PC-9 (cell line): ENCODE results near the gene PADI3. TPM values are rescaled to one million over a fixed set of nuclear protein-coding genes. Genes with fewer than 3 reads are reported as not detected.

Experiments
- BruUV-seq: library from RNA; stranded (reverse); fragments of 400-500 nt; replicated peaks from 2 replicates; lab custom pipeline; 2021; lab: Mats Ljungman, UMichigan
- CTCF ChIA-PET: fragments of 300-600 bp; sonication (Branson Sonifier 250); formaldehyde crosslinking; loops from one replicate; lab custom pipeline; 2022; ENCODE audit warnings: antibody characterized with exemption; lab: Charles Lee
- POLR2A ChIA-PET: fragments of 300-600 bp; sonication (Branson Sonifier 250); formaldehyde crosslinking; loops from one replicate; lab custom pipeline; 2022; ENCODE audit warnings: antibody characterized with exemption; ENCODE audit not compliant: unreplicated experiment; lab: Charles Lee
- DNase-seq, 2 experiments: peaks; one replicate each; pipeline versions ENCODE4 v3.0.0 to v3.0.0-alpha.2; 2015 to 2022; ENCODE audit warnings: mixed read lengths in 1 of 2
- H2AFZ ChIP-seq: fragments of 200-600 bp; sonication (generic); 2 replicates; pipeline ENCODE4 v1.8.1; 2017; ENCODE audit warnings: antibody characterized with exemption
- H3F3A ChIP-seq: fragments of 200-600 bp; sonication (generic); 2 replicates; pipeline ENCODE4 v1.8.1; 2017; ENCODE audit warnings: antibody characterized with exemption, mild to moderate bottlenecking, low read depth; ENCODE audit not compliant: insufficient read depth
- H3K27ac ChIP-seq: fragments of 200-600 bp; sonication (generic); 2 replicates; pipeline ENCODE4 v1.6.1; 2016; ENCODE audit warnings: mixed run types
- H3K27me3 ChIP-seq: fragments of 200-600 bp; sonication (generic); 2 replicates; pipeline ENCODE4 v1.6.1; 2016; ENCODE audit warnings: low read depth, mixed run types; ENCODE audit not compliant: insufficient read depth
- H3K36me3 ChIP-seq: fragments of 200-600 bp; sonication (generic); 2 replicates; pipeline ENCODE4 v1.6.1; 2016; ENCODE audit warnings: low read depth, mixed run types
- H3K4me1 ChIP-seq: fragments of 200-600 bp; sonication (generic); replicated peaks from 2 replicates; pipeline ENCODE4 v1.6.1; 2016; ENCODE audit warnings: mixed run types; ENCODE audit not compliant: insufficient read depth
- H3K4me2 ChIP-seq: fragments of 200-600 bp; sonication (generic); 2 replicates; pipeline ENCODE4 v1.6.1; 2017; ENCODE audit warnings: mixed run types
- H3K4me3 ChIP-seq: fragments of 200-600 bp; sonication (generic); 2 replicates; pipeline ENCODE4 v1.6.1; 2016; ENCODE audit warnings: mixed run types
- H3K79me2 ChIP-seq: fragments of 200-600 bp; sonication (generic); 2 replicates; pipeline ENCODE4 v1.6.1; 2017; ENCODE audit warnings: low read depth, mixed run types
- H3K9me2 ChIP-seq: fragments of 200-600 bp; sonication (generic); 2 replicates; pipeline ENCODE4 v1.8.1; 2017; ENCODE audit warnings: mild to moderate bottlenecking; ENCODE audit not compliant: insufficient read depth
- H3K9me3 ChIP-seq: fragments of 200-600 bp; sonication (generic); 2 replicates; pipeline ENCODE4 v1.8.1; 2016; ENCODE audit warnings: low read depth; ENCODE audit not compliant: insufficient read depth
- H4K20me1 ChIP-seq: fragments of 200-600 bp; sonication (generic); 2 replicates; pipeline ENCODE4 v1.8.1; 2017; ENCODE audit not compliant: insufficient read depth
- EZH2 ChIP-seq: fragments of 200-600 bp; sonication (generic); IDR thresholded peaks from 2 replicates; pipeline ENCODE4 v1.8.0; 2017; ENCODE audit warnings: antibody characterized with exemption, low read depth
- intact Hi-C: fragments of 100-400 bp; cut with micrococcal nuclease; formaldehyde crosslinking; loops from one replicate; pipeline ENCODE4 v1.10.0; 2022; ENCODE audit not compliant: unreplicated experiment
- total RNA-seq: library from RNA; stranded (reverse); gene quantifications from 2 replicates; pipeline ENCODE4 v1.2.3, GENCODE V29; 2021
- TF ChIP-seq, protein P1 (sequence below): fragments of 200-600 bp; sonication (generic); conservative IDR thresholded peaks from 2 replicates; pipeline ENCODE4 v1.6.1; 2017; ENCODE audit warnings: mixed run types, antibody characterized with exemption, mild to moderate bottlenecking, moderate library complexity

PADI3 gene
- total RNA-seq, 1 experiment from 2014 or later = 5.0 TPM

- Histone ChIP-seq H3K4me3 (no peak overlapping the region), H3K9me2 (no peaks in the 10 kb centered on the region), H3K36me3 (no peaks in the 10 kb centered on the region), H3K27me3 (no peaks in the 10 kb centered on the region), H3F3A (peaks cover 42% of the 10 kb centered on the region), H3K4me2 (no peak overlapping the region), H2AFZ (no peak overlapping the region), H4K20me1 (no peaks in the 10 kb centered on the region), H3K27ac (peak overlapping the region; percentile 91; the same call in 1 of the 2 replicates), H3K79me2 (no peaks in the 10 kb centered on the region), H3K4me1 (peaks cover 66% of the 10 kb centered on the region), H3K9me3 (peaks cover 3% of the 10 kb centered on the region; the same call in 1 of the 2 replicates)
- POLR2A ChIA-PET = no interaction called here
- CTCF ChIA-PET = no interaction called here
- TF ChIP-seq, protein P1, sequence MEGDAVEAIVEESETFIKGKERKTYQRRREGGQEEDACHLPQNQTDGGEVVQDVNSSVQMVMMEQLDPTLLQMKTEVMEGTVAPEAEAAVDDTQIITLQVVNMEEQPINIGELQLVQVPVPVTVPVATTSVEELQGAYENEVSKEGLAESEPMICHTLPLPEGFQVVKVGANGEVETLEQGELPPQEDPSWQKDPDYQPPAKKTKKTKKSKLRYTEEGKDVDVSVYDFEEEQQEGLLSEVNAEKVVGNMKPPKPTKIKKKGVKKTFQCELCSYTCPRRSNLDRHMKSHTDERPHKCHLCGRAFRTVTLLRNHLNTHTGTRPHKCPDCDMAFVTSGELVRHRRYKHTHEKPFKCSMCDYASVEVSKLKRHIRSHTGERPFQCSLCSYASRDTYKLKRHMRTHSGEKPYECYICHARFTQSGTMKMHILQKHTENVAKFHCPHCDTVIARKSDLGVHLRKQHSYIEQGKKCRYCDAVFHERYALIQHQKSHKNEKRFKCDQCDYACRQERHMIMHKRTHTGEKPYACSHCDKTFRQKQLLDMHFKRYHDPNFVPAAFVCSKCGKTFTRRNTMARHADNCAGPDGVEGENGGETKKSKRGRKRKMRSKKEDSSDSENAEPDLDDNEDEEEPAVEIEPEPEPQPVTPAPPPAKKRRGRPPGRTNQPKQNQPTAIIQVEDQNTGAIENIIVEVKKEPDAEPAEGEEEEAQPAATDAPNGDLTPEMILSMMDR = no peak
- no peak for TF ChIP-seq EZH2
- no peak for DNase-seq
- no TSS peak for BruUV-seq
- intact Hi-C loops = no loop called here
Measured at GRCh38 chr1:17306407-17306806, 57.5 kb downstream of the PADI3 start.

- ChIA-PET CTCF (no interaction called here), POLR2A (no interaction called here)
- Histone ChIP-seq H3K36me3 (no peaks in the 10 kb centered on the region), H3K9me3 (peaks cover 3% of the 10 kb centered on the region; the same call in 1 of the 2 replicates), H3K9me2 (no peaks in the 10 kb centered on the region), H3F3A (peaks cover 42% of the 10 kb centered on the region), H4K20me1 (no peaks in the 10 kb centered on the region), H3K4me2 (no peak overlapping the region), H3K4me3 (no peak overlapping the region), H3K79me2 (no peaks in the 10 kb centered on the region), H3K27me3 (no peaks in the 10 kb centered on the region), H3K27ac (no peak overlapping the region), H3K4me1 (peaks cover 68% of the 10 kb centered on the region), H2AFZ (no peak overlapping the region)
- intact Hi-C loops = no loop called here
- no TSS peak for BruUV-seq
- DNase-seq = no peak
- TF ChIP-seq, protein P1 = no peak
- no peak for TF ChIP-seq EZH2
Measured at GRCh38 chr1:17306921-17307320, 58.0 kb downstream of the PADI3 start.

DNA sequence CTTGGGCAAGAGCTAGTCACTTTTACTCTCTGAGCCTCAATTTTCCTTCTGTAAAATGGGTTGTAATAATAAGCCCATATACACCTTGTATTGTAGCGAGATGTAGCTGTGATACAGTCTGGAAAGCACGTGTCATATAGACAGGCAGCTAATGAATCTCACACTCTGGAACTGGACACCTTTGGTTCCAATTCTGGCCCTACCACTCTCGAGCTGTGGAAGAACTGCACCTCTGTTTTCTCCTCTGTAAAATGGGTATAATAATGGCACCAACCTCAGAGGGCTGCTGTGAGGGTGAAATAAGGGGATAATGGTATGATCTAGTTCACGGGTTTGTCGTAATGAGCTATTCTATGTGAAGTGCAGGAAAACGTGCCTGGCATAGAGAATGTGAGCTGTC, 58.4 kb downstream of the PADI3 start:
- POLR2A ChIA-PET = no interaction called here
- CTCF ChIA-PET = no interaction called here
- TF ChIP-seq, protein P1 = no peak
- no peak for TF ChIP-seq EZH2

More for the DNA sequence above, 58.4 kb downstream of the PADI3 start:
- no peaks in the 10 kb centered on the region for H4K20me1 ChIP-seq
- no peaks in the 10 kb centered on the region for H3K9me3 ChIP-seq
- H2AFZ ChIP-seq = no peak overlapping the region
- no peaks in the 10 kb centered on the region for H3K27me3 ChIP-seq
- no peak overlapping the region for H3K4me2 ChIP-seq
- no peaks in the 10 kb centered on the region for H3K36me3 ChIP-seq
- H3K4me3 ChIP-seq = no peak overlapping the region
- no peaks in the 10 kb centered on the region for H3K79me2 ChIP-seq
- H3K9me2 ChIP-seq = no peaks in the 10 kb centered on the region
- intact Hi-C loops = no loop called here
- no TSS peak for BruUV-seq
- DNase-seq = no peak
- H3F3A ChIP-seq = peaks cover 43% of the 10 kb centered on the region
- no peak overlapping the region for H3K27ac ChIP-seq
- peaks cover 73% of the 10 kb centered on the region for H3K4me1 ChIP-seq
